H9 (cell line): ENCODE measurements around the gene TNKS1BP1. TPM values are rescaled to one million over a fixed set of nuclear protein-coding genes. Genes with fewer than 3 reads are reported as not detected.

Experiments
- DNase-seq: peaks from one replicate; pipeline ENCODE4 v3.0.0-alpha.2; 2017
- H2AFZ ChIP-seq: one replicate; pipeline ENCODE4 v1.6.1; 2013; ENCODE audit warnings: mild to moderate bottlenecking, low read length, control low read depth, moderate library complexity
- H2AK5ac ChIP-seq: 2 replicates; pipeline ENCODE4 v1.6.1; 2013; ENCODE audit warnings: low read length, control low read depth, mixed read lengths; ENCODE audit not compliant: insufficient read length
- H2BK120ac ChIP-seq: one replicate; pipeline ENCODE4 v1.6.1; 2013; ENCODE audit warnings: low read depth, mild to moderate bottlenecking, low read length, control low read depth, inconsistent platforms; ENCODE audit not compliant: poor library complexity, severe bottlenecking
- H2BK12ac ChIP-seq: 2 replicates; pipeline ENCODE4 v1.6.1; 2013; ENCODE audit warnings: low read length, control low read depth, mixed read lengths, low read depth; ENCODE audit not compliant: insufficient read length
- H2BK15ac ChIP-seq: 2 replicates; pipeline ENCODE4 v1.6.1; 2013; ENCODE audit warnings: low read depth, low read length, control low read depth
- H2BK20ac ChIP-seq: one replicate; pipeline ENCODE4 v1.6.1; 2013; ENCODE audit warnings: low read depth, mild to moderate bottlenecking, low read length, control low read depth, inconsistent platforms; ENCODE audit not compliant: poor library complexity, severe bottlenecking
- H2BK5ac ChIP-seq: 2 replicates; pipeline ENCODE4 v1.6.1; 2013; ENCODE audit warnings: low read length, control low read depth, mixed read lengths; ENCODE audit not compliant: insufficient read length
- H3K14ac ChIP-seq: 2 replicates; pipeline ENCODE4 v1.6.1; 2013; ENCODE audit warnings: low read length, control low read depth; ENCODE audit not compliant: insufficient read depth
- H3K18ac ChIP-seq: 2 replicates; pipeline ENCODE4 v1.6.1; 2013; ENCODE audit warnings: low read depth, mild to moderate bottlenecking, mixed read lengths, low read length, control low read depth; ENCODE audit not compliant: insufficient read length
- H3K23ac ChIP-seq: 2 replicates; pipeline ENCODE4 v1.6.1; 2013; ENCODE audit warnings: low read length, control low read depth, mixed read lengths, low read depth; ENCODE audit not compliant: insufficient read length
- H3K23me2 ChIP-seq: 2 replicates; pipeline ENCODE4 v1.6.1; 2013; ENCODE audit warnings: low read depth, mild to moderate bottlenecking, mixed read lengths, low read length, control low read depth; ENCODE audit not compliant: insufficient read length, poor library complexity, severe bottlenecking
- H3K27ac ChIP-seq: 2 replicates; pipeline ENCODE4 v1.5.1; 2013; ENCODE audit warnings: low read length, control low read depth, mixed read lengths, low read depth; ENCODE audit not compliant: insufficient read length
- H3K27me3 ChIP-seq: 2 replicates; pipeline ENCODE4 v1.6.1; 2013; ENCODE audit warnings: low read length, control low read depth, inconsistent platforms; ENCODE audit not compliant: insufficient read depth
- H3K4ac ChIP-seq: 2 replicates; pipeline ENCODE4 v1.6.1; 2013; ENCODE audit warnings: low read depth, mild to moderate bottlenecking, control low read depth, inconsistent platforms, low read length, moderate library complexity
- H3K4me1 ChIP-seq: 2 replicates; pipeline ENCODE4 v1.6.1; 2013; ENCODE audit warnings: low read length, control low read depth, inconsistent platforms; ENCODE audit not compliant: insufficient read depth
- H3K4me2 ChIP-seq: 2 replicates; pipeline ENCODE4 v1.6.1; 2013; ENCODE audit warnings: low read length, control low read depth, mixed read lengths; ENCODE audit not compliant: insufficient read length, insufficient read depth
- H3K56ac ChIP-seq: 2 replicates; pipeline ENCODE4 v1.6.1; 2013; ENCODE audit warnings: low read depth, mild to moderate bottlenecking, mixed read lengths, low read length, control low read depth; ENCODE audit not compliant: insufficient read length
- H3K79me1 ChIP-seq: 2 replicates; pipeline ENCODE4 v1.6.1; 2013; ENCODE audit warnings: low read depth, mild to moderate bottlenecking, moderate library complexity, low read length, control low read depth, inconsistent platforms; ENCODE audit not compliant: insufficient read depth, poor library complexity, severe bottlenecking
- H3K79me2 ChIP-seq: 2 replicates; pipeline ENCODE4 v1.6.1; 2013; ENCODE audit warnings: low read length, control low read depth, inconsistent platforms; ENCODE audit not compliant: insufficient read depth
- H3K9ac ChIP-seq: 2 replicates; pipeline ENCODE4 v1.6.1; 2013; ENCODE audit warnings: low read length, control low read depth, mixed read lengths; ENCODE audit not compliant: insufficient read length; ENCODE audit errors: extremely low read depth
- H3K9me3 ChIP-seq: one replicate; pipeline ENCODE4 v1.6.1; 2013; ENCODE audit warnings: low read depth, low read length, inconsistent platforms; ENCODE audit not compliant: control insufficient read depth
- H3T11ph ChIP-seq: one replicate; pipeline ENCODE4 v1.6.1; 2013; ENCODE audit warnings: mild to moderate bottlenecking, low read length, control low read depth, inconsistent platforms
- H4K20me1 ChIP-seq: one replicate; pipeline ENCODE4 v1.6.1; 2013; ENCODE audit not compliant: control insufficient read depth, insufficient read length, insufficient read depth
- H4K5ac ChIP-seq: 2 replicates; pipeline ENCODE4 v1.6.1; 2013; ENCODE audit warnings: low read depth, mild to moderate bottlenecking, mixed read lengths, low read length, control low read depth; ENCODE audit not compliant: insufficient read length
- H4K8ac ChIP-seq: replicated peaks from 2 replicates; pipeline ENCODE4 v1.6.1; 2013; ENCODE audit warnings: low read length, control low read depth, mixed read lengths, low read depth; ENCODE audit not compliant: insufficient read length
- H4K91ac ChIP-seq: 2 replicates; pipeline ENCODE4 v1.6.1; 2013; ENCODE audit warnings: low read depth, mild to moderate bottlenecking, moderate library complexity, mixed read lengths, low read length, control low read depth; ENCODE audit not compliant: insufficient read length
- H3K27ac Mint-ChIP-seq, 3 experiments: 2 replicates in 2 of 3; 3 replicates in 1 of 3; pipeline ENCODE4 v1.8.0; 2020 to 2021; ENCODE audit warnings: mixed read lengths in 3 of 3, mild to moderate bottlenecking in 1 of 3, moderate library complexity in 1 of 3
- H3K27me3 Mint-ChIP-seq: 2 replicates; pipeline ENCODE4 v1.8.0; 2021; ENCODE audit warnings: low read depth, mild to moderate bottlenecking, moderate library complexity, mixed read lengths
- H3K36me3 Mint-ChIP-seq, 3 experiments: 2 replicates in 2 of 3; 3 replicates in 1 of 3; pipeline ENCODE4 v1.8.0; 2020 to 2021; ENCODE audit warnings: low read depth in 3 of 3, mixed read lengths in 3 of 3; ENCODE audit not compliant: insufficient read depth in 1 of 3
- H3K4me1 Mint-ChIP-seq, 2 experiments: 2 replicates each; pipeline ENCODE4 v1.8.0; 2020; ENCODE audit warnings: mixed read lengths in 2 of 2
- H3K4me3 Mint-ChIP-seq, 2 experiments: 2 replicates in 1 of 2; 3 replicates in 1 of 2; pipeline ENCODE4 v1.8.0; 2020 to 2021; ENCODE audit warnings: mild to moderate bottlenecking in 2 of 2, mixed read lengths in 2 of 2, moderate library complexity in 1 of 2
- H3K9me3 Mint-ChIP-seq, 2 experiments: 2 replicates in 1 of 2; 3 replicates in 1 of 2; pipeline ENCODE4 v1.8.0; 2020; ENCODE audit warnings: mild to moderate bottlenecking in 2 of 2, mixed read lengths in 2 of 2, moderate library complexity in 1 of 2
- CTCF ChIP-seq: fragments of 200-600 bp; sonication (generic); conservative IDR thresholded peaks from 3 replicates; pipeline ENCODE4 v1.8.0; 2021; ENCODE audit warnings: antibody characterized with exemption, mild to moderate bottlenecking
- WGBS: extraction: QIAGEN DNeasy Blood & Tissue Kit; methylation state at CpG from one replicate; pipeline ENCODE4 v1.1.7; 2013; ENCODE audit warnings: missing lambda C conversion rate, low lambda C conversion rate, mixed read lengths; ENCODE audit not compliant: insufficient read length; ENCODE audit errors: extremely low coverage; 5-methylcytosine and 5-hydroxymethylcytosine counted together
- total RNA-seq: library from RNA; stranded (reverse); gene quantifications from 2 replicates; pipeline ENCODE4 v1.2.1, GENCODE V29; 2021

TNKS1BP1 gene
- total RNA-seq, 1 experiment from 2014 or later: 130 TPM

GRCh38 chr11:57316017-57316416, 8.7 kb downstream of the TNKS1BP1 start:
- no peak overlapping the region for H2BK20ac ChIP-seq
- no peak overlapping the region for H2BK15ac ChIP-seq
- H3K9me3 ChIP-seq: no peaks in the 10 kb centered on the region
- no peak overlapping the region for H4K8ac ChIP-seq
- no peak overlapping the region for H2BK12ac ChIP-seq
- no peak overlapping the region for H4K5ac ChIP-seq
- H4K20me1 ChIP-seq: no peaks in the 10 kb centered on the region
- H3K27me3 Mint-ChIP-seq: no peaks in the 10 kb centered on the region
- H3K23me2 ChIP-seq: peaks cover 1% of the 10 kb centered on the region
- no peak overlapping the region for H2BK120ac ChIP-seq
- H3K23ac ChIP-seq: no peak overlapping the region
- peaks cover 2% of the 10 kb centered on the region for H3K79me1 ChIP-seq
- peaks cover 21 to 25% (median 23%) of the 10 kb centered on the region in 3 experiments for H3K36me3 Mint-ChIP-seq
- peaks cover 16% of the 10 kb centered on the region; the same call in 1 of the 2 replicates for H3K4me1 ChIP-seq
- H4K91ac ChIP-seq: no peak overlapping the region
- no peaks in the 10 kb centered on the region; the same call in 1 of the 2 replicates for H3K79me2 ChIP-seq
- no peak overlapping the region for H3K14ac ChIP-seq
- WGBS: no CpG with 5 or more reads among the region's 3 CpGs
- no peaks in the 10 kb centered on the region for H3K27me3 ChIP-seq
- no peak overlapping the region for H3K4me2 ChIP-seq
- no peak overlapping the region for H3K9ac ChIP-seq
- no peak overlapping the region for H3K4me3 Mint-ChIP-seq
- TF ChIP-seq CTCF: no peak
- H2AFZ ChIP-seq: no peak overlapping the region
- H2AK5ac ChIP-seq: no peak overlapping the region
- H3K9me3 Mint-ChIP-seq: no peaks in the 10 kb centered on the region
- H3K18ac ChIP-seq: no peak overlapping the region
- no peak overlapping the region for H2BK5ac ChIP-seq
- no peak for DNase-seq
- H3T11ph ChIP-seq: no peak overlapping the region
- H3K27ac ChIP-seq: no peak overlapping the region
- no peak overlapping the region for H3K27ac Mint-ChIP-seq
- H3K4me1 Mint-ChIP-seq: peaks cover 15 to 17% of the 10 kb centered on the region in 2 experiments
- H3K4ac ChIP-seq: no peak overlapping the region
- H3K56ac ChIP-seq: no peak overlapping the region
